Kidney tubule cell (primary cell): ENCODE data around the gene GNAS-AS1.

Experiments
- DNase-seq: peaks from one replicate; pipeline ENCODE4 v3.0.0-alpha.2; 2018; ENCODE audit warnings: low spot score

GNAS-AS1 gene

DNA sequence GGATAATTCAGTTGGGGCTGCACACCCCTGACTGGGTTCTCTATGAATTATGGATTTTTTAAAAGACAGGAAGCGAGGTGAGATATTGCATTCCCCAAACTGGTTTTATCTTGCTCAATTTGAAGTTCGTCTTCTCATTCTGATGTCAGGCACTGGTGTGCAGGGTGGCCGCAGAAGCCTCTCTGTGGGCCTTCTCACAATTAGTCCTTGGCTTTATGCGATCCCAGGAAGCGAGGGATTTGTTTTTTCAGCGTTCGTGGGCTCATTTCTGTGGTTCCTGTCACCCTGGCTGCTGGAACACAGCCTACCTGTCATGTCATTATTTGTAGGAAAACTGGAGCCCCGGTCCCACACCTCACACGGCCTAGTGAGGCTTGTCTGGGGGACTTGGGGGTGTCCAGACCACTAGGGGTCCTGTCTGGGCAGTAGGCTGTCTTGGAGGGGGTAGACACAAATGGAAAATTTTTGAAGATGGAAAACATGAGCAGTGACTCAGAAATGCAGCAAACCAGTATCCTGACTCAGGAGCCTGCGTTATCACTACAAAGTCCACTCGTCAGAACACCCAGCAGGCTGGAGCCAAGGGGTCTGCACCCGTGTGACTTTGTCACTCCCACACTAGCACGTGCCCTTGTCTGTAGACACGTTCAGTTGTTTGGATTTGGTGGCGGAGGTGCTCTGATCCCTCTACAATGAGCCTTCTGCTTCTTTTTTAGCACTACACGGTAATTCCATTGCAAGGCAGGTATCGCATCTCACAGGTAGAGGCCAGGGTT, 42.2 kb downstream of the GNAS-AS1 start:
- no peak for DNase-seq

DNA sequence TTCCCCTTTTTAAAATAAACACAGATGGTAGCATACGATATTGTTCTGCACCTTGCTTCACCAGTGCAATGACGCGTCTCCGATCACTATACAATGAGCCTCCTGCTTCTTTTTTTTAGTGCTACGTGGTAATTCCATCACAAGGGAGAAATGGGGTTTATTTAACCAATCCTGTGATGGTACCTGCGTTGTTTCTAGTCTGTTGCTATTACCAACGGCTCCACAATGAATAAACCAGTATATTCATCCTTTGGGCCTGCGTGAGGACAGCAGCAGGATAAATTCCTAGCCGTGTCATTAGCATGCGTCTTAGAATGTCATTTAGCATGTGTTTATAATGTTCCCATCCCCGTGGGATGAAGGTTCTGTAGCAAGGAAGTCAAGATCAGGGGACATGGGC, 42.9 kb downstream of the GNAS-AS1 start:
- no peak for DNase-seq

DNA sequence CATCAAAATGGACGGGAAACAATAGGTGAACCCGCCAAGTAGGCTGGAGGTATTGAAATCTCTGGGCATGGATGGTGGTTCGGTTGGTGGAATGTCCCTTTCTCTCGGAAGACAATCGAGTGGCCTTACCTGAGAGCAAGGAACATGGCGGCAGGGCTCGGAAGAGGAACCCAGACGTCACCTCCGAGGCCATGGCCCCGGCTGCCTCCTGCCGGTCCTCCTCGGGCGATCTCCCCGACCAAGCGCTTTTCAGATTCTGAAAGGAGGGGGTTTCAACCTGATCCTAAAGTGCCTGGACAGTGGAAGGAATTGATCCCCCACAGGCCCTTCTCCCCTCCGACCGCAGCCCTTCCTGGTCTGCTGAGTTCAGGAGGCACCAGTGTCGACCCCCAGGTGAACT, 47.2 kb downstream of the GNAS-AS1 start:
- DNase-seq, result no peak

DNA sequence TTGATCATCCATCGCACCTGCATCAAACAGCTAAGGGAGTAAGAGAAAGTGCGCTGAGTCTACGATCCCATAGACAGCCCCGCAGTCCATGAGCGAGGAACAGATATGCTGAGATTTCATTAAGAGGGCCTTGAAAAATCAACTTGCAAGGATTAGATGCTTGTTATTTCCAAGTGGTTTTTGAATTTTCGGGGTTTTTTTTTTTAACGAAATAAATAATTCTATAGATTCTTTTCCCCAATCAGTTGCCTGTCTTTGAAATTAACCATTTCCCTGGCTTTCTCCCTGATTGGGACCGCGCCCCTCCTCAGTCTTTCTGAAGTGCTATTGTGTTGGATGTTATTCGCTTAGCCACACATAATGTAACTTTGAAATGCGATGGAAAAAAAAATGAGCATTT, 48.6 kb downstream of the GNAS-AS1 start:
- no peak for DNase-seq

DNA sequence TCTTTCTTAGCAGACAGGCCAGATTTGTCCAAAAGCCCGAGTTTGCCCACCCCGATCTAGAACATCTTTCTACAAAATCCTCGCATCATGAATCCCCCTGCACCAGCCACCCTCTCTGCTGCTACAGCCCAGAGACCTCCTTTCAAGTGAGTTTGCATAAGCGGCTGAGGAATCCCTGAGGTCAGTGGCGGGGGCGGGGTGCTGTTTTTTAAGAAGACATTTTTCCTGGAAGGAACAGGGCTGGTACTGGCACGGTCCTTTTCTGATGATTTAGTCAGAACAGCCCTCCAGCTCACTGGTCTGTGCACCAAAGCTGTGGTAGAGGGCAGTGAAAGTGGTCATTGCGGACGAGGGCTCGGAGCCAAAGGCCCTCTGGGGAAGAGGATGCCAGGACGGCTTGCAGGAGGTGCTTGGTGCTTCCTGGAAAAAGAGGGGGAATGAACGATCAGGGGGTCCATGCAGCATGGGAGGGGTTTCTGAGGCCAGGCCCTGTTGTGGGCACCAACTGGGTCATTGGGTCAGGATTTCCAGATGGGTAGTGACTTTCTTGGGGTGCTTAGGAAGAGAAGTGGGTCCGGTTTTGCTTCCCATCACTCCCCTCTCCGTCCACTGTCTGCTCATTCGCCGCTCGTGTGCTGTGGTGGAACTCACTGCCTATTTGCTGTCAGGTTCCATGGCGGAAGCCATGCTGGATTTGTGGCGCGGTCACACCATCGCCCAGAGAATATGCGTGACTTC, 50.4 kb downstream of the GNAS-AS1 start:
- no peak for DNase-seq

DNA sequence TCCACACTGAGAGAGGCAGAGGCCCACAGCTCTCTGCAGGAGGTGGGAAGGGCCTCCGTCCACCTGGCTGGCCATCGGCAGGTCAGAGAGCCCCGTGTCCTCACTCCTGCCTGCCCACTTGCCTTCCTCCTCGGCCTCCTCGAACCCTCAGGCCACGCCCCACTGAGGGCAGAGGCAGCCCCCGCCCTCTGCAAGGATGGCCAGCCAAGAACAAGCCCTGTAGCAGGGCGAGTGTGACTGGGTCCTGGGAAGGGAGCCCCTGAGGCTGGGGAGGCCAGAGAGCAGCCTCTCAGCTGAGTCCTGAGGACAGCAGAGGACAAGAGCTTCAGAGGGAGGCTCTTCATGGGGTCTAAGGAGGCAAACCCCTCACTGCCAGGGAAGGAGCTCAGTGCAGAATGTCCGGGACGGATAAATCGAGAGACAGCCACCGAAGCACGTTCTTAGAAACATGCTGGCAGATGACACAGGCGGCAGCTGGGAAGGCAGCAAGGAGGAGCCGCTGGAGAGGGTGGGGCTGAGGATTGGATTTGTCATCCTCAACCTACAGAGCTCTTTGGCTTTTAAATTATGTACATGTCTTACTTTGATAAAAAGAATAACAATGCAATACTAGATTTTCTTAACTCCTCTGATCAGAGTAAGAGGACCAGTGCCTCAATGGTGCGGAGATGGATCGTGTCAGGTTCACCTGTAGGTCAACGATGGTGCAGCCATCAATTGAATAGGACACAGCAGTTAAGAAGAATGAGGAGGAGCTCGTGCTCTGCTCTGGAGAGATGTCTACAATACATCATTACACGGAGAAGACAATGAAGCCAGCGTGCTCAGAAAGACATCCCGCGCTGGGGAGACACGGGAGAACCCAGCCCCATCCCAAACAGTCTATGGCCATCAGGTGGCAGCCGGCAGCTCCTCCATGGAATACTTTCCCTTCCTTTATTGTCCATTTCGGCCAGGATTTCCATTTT, 53.0 kb downstream of the GNAS-AS1 start:
- no peak for DNase-seq

DNA sequence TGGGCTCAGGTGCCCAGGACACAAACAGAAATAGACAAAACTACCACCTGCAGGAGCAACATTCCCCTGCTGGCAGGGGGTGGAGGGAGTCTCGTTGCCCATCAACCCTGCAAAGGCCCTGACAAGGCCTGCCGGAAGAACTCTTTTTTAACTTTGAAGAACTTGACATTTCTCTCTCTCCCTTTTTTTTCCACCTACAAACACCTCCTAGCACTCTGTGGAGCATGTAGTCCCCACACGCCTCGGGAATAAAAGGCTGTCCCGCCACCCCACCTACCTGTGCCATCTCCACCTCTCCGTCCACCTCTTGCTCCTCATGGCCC, 54.8 kb downstream of the GNAS-AS1 start:
- no peak for DNase-seq

DNA sequence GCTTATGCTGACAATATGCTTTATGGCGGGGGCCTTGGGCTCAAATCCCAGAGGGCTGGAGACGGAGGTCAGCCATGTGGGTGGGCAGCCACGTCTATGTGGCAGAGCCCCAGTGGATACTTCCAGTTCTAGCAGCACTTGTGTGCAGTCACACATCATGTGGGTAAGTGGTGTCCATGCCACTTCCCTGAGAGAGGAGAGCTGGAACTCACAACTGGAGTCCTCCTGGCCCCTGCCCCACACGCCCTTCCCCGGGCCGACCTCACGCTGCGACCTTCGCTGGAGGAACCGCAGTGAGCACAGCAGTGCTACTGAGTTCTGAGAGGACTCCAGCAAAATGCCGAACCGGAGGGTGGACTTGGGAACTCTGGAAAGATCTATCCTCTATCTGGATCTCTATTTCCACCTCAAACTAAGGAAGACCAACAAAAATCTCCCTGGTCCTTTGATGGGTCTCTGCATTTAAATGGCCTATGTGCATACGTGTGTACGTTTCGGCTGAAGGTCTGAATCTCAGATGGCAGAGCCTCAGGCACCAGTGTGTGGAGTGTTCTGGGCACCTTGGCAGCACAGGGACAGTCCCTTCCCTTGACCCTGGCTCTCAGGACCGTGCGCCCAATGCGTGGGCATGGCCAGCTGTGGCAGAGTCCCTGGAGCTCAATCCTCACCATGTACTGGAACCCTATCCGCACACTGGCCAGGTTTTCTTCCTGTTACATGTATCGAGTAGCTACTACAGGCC, 55.4 kb downstream of the GNAS-AS1 start:
- DNase-seq, result no peak

DNA sequence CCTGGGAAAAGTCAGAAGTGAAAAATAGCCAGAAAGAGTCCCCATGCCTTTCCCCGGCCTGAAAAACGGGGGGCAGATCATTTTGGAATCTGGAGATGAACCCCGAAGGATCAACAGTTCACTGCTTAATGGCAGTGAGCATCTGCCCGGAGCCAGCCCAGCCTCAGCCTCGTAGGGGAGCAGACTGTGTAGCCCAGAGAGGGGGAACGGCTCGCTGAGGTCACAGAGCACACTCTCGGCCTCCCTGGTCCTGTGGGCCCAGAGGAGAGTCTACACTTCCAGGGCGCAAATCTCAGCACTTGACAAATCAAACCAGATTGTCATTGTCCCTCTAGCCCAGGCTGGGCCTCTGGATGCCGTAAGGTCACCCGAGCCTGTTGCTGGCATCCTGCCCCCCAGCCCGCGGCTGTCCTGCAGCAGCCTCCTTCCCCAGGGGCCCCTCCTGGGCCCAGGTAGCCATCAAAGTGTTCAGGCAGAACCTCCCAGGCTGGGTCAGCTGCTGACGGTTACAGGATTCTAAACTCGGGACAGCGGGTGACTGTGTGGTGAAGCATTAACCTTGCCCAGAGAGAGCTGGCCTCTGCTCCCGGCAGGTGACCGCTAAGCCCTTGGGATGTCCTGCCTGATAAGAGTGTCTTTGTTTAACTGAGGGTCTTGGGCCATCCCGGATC, 56.1 kb downstream of the GNAS-AS1 start:
- DNase-seq, result no peak

DNA sequence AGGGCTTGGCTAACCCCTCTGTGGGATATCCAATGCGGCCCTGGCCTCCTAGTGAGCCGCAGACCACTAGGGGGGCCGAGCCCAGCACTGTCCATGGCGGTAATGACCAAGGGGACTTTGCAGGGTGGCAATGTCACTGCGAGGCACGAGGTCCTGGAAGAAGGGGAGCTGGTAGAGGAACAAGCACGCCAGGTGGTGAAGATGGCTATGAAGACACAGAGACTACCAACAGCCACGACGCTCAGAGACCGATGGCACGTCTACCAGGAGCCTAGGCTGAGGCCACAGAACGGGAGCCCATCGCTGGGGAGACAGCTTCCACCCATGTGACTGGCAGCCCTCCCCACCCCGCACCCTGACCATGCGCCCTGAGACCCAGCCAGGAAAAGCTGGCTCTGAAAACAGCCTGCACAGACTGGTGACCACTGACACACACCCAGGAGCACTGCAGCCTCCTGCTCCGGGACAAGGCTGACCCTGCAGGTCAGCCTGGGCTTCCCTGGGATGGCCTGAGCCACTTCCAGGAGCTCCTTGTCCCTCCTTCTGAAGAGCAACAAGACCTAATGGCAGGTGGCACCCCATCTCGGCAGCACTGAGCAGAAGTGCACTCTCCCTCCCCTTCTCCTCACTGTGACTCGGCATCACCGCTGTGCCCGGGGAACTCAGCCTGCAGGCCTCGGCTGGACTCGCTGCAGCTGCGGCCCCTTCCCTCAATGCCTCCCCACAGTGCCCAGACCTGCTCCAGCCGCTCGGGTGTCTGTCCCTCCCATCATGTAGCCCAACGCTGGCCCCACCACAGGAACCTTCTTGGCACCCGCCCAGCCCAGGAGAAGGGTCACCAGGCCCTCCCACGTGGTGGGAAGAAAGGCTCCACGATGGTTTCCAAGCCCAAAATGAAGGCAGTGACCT, 56.9 kb downstream of the GNAS-AS1 start:
- no peak for DNase-seq

DNA sequence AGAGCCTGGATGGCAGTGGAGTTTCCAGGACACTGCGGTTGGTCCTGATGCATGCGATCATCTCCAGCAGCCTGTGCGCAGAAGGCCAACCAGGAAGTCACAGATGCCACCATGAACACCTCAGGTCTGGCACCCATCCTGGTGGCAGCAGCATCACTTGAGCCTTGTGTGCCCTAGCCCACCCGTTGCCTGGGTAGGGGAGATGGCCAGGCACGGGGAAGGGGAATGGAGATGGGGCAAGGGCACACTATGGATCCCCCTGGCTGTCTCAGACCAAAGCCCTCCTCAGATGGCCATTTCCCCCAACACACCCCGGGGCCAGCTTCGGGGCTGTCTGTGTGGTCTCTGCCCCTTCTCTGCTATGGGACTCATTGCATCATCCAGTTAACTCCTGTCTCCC, 58.3 kb downstream of the GNAS-AS1 start:
- no peak for DNase-seq

DNA sequence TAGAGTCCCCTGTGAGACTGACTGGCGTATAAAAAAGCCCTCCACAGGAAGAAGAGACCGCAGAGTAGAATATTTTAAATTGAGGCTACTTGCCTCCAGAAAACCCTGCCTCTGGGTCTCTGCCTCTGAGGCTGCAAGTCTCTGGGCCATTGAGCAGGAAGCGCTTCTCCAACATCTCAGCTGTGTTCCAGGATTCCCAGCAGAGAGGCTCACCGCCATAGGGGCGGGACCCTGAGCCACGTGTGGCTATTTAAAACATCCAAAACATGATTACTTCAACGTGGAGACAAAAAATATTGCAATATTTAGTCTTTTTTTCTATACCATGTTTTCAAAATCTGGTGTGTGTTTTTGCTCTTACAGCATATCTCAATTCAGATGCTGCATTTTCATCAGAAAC, 59.4 kb downstream of the GNAS-AS1 start:
- no peak for DNase-seq

DNA sequence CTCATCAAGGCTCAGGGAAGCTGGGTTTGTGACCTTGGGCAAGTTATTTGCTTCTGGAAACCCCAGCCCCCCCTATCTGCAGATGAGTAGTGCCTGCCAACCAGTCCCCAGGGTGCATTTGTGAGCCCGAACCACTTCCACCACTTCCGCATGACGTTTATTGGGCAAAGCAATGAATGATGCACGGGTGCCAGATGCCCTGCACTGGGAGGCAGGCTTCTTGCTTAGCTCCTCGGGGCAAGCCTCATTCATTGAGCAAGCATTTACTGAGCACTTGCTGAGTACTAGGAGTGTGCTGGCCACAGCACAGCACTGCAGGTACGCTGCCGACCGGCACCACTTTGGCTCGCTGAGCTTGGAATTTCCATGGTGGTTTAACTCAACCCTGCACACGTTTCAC, 60.2 kb downstream of the GNAS-AS1 start:
- no peak for DNase-seq

DNA sequence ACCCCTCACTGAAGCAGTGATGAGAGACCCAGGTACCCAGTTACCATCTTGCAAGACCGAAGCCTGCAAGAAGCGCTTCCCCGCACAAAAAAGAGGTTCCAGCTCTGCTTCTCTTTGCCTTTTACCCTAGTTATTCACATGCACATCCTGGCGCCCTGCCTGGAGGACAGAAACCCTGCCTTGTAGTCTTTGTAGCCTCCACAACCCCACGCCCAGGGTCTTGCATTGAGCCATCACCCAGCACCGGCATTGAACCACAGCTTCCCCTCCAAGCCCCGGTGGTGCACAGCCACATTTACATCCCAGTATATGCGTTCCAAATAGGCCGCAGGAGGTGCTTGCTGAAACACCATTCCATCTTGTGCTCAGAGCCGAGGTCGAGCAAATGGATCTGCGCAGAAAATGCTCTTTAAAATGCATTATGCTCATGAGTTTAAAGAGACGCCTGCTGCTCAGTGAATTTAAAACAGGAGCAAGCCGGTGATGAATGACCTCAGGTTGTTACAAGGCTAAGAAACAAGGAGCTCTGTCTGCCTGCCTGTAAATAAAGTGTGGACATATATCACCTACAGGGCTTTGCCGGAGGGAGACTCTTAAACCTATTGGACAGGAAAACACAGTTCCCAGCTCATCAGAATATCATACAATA, 61.7 kb downstream of the GNAS-AS1 start:
- DNase-seq, result no peak

DNA sequence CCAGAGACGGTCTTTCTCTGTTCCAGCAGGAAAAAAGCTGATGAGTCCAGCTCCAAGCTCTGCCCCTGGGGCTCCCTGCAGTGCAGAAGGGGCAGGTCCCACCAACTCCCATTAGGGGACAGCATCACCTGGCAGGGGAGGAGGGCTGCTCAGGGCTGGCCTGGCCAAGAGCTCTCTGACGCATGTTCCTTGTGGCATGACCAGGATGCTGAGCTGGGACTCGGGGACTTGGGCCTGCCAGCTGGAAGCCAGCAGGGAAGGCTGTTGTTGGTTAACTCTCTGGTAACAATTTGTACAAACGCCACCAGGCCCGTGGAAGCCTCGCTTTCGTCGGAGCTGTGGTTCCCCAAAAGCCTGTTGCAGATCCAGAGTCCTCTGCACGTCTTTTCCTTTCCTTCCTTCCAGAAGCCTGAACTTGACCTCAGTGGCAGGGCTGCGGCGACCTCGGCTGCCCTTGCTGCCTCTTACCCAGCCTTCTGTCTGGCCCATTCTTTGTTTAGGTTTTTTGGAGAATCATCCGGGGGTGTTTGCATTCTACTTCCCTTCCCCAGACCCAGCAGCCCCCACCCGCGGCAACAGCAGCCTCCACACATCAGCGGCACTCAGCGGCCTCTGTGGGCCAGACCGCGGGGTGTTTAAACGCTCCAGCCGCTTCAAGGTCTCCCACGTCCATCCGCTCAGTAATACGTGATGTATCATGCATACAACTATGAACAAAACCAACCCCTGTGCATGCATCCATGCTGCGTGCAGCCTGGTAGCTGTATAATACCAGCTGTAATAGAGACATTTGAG, 63.3 kb downstream of the GNAS-AS1 start:
- DNase-seq, result no peak

DNA sequence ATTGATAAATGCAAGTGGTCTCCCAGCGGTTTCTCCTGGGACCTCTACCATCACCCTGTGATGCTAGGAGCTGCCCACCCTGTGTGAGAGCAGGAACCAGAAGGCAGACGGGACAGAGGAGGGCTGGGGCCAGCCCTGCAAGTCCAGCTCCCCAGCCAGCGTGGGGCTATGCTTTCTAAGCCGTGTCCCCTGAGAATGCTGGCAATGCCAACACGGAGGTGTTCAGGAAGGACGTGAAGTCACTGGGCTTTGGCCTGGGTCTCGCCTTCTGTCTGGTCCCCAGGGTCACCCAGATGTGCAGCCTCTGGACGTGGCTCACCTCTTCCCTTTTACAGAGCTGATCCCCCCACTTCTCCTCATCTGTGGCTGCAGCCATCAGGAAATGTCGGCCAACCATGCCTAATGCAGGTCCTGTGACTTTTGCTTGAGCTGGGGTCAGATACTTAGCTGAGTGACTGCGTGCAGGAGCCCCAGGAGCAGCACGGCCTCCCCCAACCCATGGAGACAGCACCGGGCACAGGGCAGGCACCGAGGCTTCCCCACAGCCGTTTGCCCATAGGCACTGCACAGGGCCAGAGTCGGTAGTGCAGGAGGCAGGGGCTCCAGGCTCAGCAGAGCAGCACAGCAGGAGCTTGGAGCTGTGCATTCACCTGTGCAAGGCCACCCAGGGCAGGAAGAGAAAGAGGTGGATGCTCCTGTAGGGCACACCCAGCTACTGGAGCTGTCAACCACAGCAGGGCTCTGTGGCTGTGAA, 66.2 kb downstream of the GNAS-AS1 start:
- DNase-seq, result no peak

DNA sequence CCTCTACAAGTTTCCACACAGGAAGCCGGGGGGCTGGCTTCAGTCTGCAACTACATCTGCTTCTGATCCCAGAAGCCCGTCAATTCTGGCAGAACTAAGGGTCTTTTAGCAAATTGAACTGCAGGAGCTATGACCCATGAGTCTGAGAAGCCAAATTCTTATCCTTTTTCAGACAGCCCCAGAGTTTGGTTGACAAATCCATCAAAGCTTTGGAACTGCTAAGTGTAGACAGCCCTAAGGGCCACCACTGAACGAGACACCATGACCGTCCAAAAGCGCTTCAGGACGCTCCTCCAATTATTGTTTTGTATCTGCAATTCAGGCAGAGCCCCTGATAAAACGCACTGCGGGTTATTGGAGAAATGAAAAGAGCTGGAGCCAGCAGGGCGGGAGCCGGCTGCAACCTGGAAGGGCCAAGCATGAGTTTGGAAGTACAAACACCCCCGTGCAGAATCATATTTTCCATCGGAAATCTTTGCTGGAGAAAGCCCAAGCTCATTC, 67.1 kb downstream of the GNAS-AS1 start:
- no peak for DNase-seq

DNA sequence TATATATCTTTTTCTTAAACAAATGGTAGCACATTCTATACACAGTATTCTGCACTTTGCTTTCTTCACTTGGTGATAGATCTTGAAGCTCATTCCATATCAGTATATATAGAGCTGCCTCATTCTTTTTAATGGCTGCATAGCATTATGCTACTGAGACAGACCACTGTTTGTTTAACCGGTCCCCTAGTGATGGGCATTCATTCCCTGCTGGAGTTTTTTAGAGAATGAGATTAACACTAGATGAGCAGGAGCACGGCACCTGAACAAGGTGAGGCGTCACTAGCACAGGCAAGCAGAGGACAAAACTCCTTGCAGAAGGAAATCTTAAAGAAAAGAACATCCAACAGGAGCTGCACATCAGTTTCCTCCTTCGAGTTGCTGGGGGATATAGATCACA, 69.6 kb downstream of the GNAS-AS1 start:
- no peak for DNase-seq
